Skin of body (tissue), 2 donors: ENCODE results near the gene HMCN2. TPM values are rescaled to one million over a fixed set of nuclear protein-coding genes. Genes with fewer than 3 reads are reported as not detected.

ENCODE experiments used
- small RNA-seq: library from RNA; depleted of rRNA; stranded (forward); fragments of <200 nt; gene quantifications from one replicate; pipeline ENCODE3, GENCODE V24; 2014; ENCODE audit warnings: low replicate concordance
- total RNA-seq: library from RNA; depleted of rRNA; stranded (reverse); fragments of >200 nt; gene quantifications from one replicate; pipeline ENCODE4 v1.2.3, GENCODE V29; 2014

Gene HMCN2
- total RNA-seq, 1 donor from 2014 or later: 20.7 TPM

Small RNA genes lying within 50 kb of the gene (small RNA-seq; reads per million reads assigned to genes)
- not detected for gene RN7SL665P

Other genes starting within 250 kb of the HMCN2 start
- gene FNBP1, start 222.6 kb upstream of the HMCN2 start, total RNA-seq: 76.6 TPM
- 31.4 TPM for gene GPR107, start 211.9 kb upstream of the HMCN2 start, total RNA-seq
- 7.6 TPM for gene NCS1, start 93.4 kb upstream of the HMCN2 start, total RNA-seq
- 126 TPM for gene ASS1, start 179.2 kb downstream of the HMCN2 start, total RNA-seq